ENCODE results near the gene PGC.

GRCh38 chr6:41705996-41706835 is 41.0 kb downstream of the PGC start:
- no peak for TF ChIP-seq BHLHE40 (IDR thresholded peaks at IDR 0.05; ENCODE audit: borderline replicate concordance)
- TF ChIP-seq FOXK2 (IDR thresholded peaks at IDR 0.05), result no peak
- TF ChIP-seq SP1 (IDR thresholded peaks at IDR 0.05), result no peak
- TF ChIP-seq PKNOX1 (IDR thresholded peaks at IDR 0.05), result no peak
- TF ChIP-seq L3MBTL2 (conservative IDR thresholded peaks at IDR 0.05), result no peak
- TF ChIP-seq NFRKB (IDR thresholded peaks at IDR 0.05), result no peak
- no peak for TF ChIP-seq ZNF384 (IDR thresholded peaks at IDR 0.05)
- no peak for TF ChIP-seq FOXA1 (IDR thresholded peaks at IDR 0.05)
- TF ChIP-seq SUZ12 (IDR thresholded peaks at IDR 0.05), result no peak
